IMR-90 (cell line): ENCODE measurements around the gene FANCD2. TPM values are rescaled to one million over a fixed set of nuclear protein-coding genes. Genes with fewer than 3 reads are reported as not detected.

Source experiments
- ATAC-seq: fragments of 200-7000 bp; cut with Tn5 transposase; 2 replicates; pipeline ENCODE4 v1.9.1; 2020; ENCODE audit warnings: low read depth, mild to moderate bottlenecking, moderate library complexity
- BruUV-seq: library from RNA; stranded (reverse); fragments of 400-500 nt; replicated peaks from 2 replicates; lab custom pipeline; 2021; lab: Mats Ljungman, UMichigan
- CTCF ChIA-PET: fragments of 300-600 bp; formaldehyde crosslinking; extraction: SDS; loops from one replicate; lab custom pipeline; 2021; ENCODE audit warnings: antibody characterized with exemption; lab: Yijun Ruan, JAX
- POLR2A ChIA-PET: fragments of 300-600 bp; sonication (Branson Sonifier 250); formaldehyde crosslinking; loops from one replicate; lab custom pipeline; 2022; ENCODE audit warnings: antibody characterized with exemption; ENCODE audit not compliant: unreplicated experiment; lab: Charles Lee
- DNase-seq: peaks from one replicate; pipeline ENCODE4 v3.0.0; 2013
- H2AFZ ChIP-seq: replicated peaks from 2 replicates; pipeline ENCODE3; 2013; ENCODE audit warnings: low read length, mild to moderate bottlenecking; ENCODE audit not compliant: poor library complexity
- H2AK5ac ChIP-seq: 2 replicates; pipeline ENCODE4 v1.6.1; 2013; ENCODE audit warnings: low read depth, low read length, inconsistent platforms
- H2AK9ac ChIP-seq: replicated peaks from 2 replicates; pipeline ENCODE3; 2013; ENCODE audit warnings: mild to moderate bottlenecking, low read depth, low read length, moderate library complexity; ENCODE audit not compliant: poor library complexity
- H2BK120ac ChIP-seq: 2 replicates; pipeline ENCODE4 v1.6.1; 2013; ENCODE audit warnings: low read depth, low read length, inconsistent platforms
- H2BK15ac ChIP-seq: 3 replicates; pipeline ENCODE4 v1.6.1; 2013; ENCODE audit warnings: low read depth, low read length, inconsistent platforms
- H2BK20ac ChIP-seq: 2 replicates; pipeline ENCODE4 v1.6.1; 2013; ENCODE audit warnings: low read depth, mild to moderate bottlenecking, inconsistent platforms, low read length, moderate library complexity
- H2BK5ac ChIP-seq: 2 replicates; pipeline ENCODE4 v1.6.1; 2013; ENCODE audit warnings: mild to moderate bottlenecking, low read depth, low read length, inconsistent platforms; ENCODE audit not compliant: poor library complexity, severe bottlenecking
- H3K14ac ChIP-seq: replicated peaks from 2 replicates; pipeline ENCODE4 v1.6.1; 2013; ENCODE audit warnings: low read depth, low read length, inconsistent platforms
- H3K18ac ChIP-seq: 2 replicates; pipeline ENCODE4 v1.6.1; 2013; ENCODE audit warnings: low read depth, low read length, control low read depth
- H3K23ac ChIP-seq: 2 replicates; pipeline ENCODE4 v1.6.1; 2013; ENCODE audit warnings: low read depth, low read length, inconsistent platforms
- H3K27ac ChIP-seq: 2 replicates; pipeline ENCODE4 v1.5.1; 2013; ENCODE audit warnings: mild to moderate bottlenecking, control low read depth, low read length; ENCODE audit not compliant: insufficient read depth
- H3K27me3 ChIP-seq: 2 replicates; pipeline ENCODE4 v1.6.1; 2013; ENCODE audit warnings: low read length; ENCODE audit not compliant: control insufficient read depth, insufficient read depth
- H3K36me3 ChIP-seq: 2 replicates; pipeline ENCODE4 v1.6.1; 2013; ENCODE audit warnings: low read length, mixed read lengths; ENCODE audit not compliant: control insufficient read depth, insufficient read depth
- H3K4ac ChIP-seq: 2 replicates; pipeline ENCODE4 v1.6.1; 2013; ENCODE audit warnings: low read depth, low read length, inconsistent platforms
- H3K4me1 ChIP-seq: 2 replicates; pipeline ENCODE4 v1.6.1; 2013; ENCODE audit warnings: low read length, mixed read lengths; ENCODE audit not compliant: control insufficient read depth, insufficient read depth
- H3K4me2 ChIP-seq: 2 replicates; pipeline ENCODE4 v1.6.1; 2013; ENCODE audit warnings: low read depth, mild to moderate bottlenecking, control low read depth, low read length, moderate library complexity
- H3K4me3 ChIP-seq: 2 replicates; pipeline ENCODE4 v1.5.1; 2013; ENCODE audit warnings: low read depth, mild to moderate bottlenecking, control low read depth, low read length, moderate library complexity; ENCODE audit not compliant: insufficient read depth
- H3K56ac ChIP-seq: 2 replicates; pipeline ENCODE4 v1.6.1; 2013; ENCODE audit warnings: low read length, inconsistent platforms; ENCODE audit not compliant: insufficient read depth; ENCODE audit errors: extremely low read depth
- H3K79me1 ChIP-seq, 2 experiments: 2 replicates each; pipeline ENCODE4 v1.6.1; 2013; ENCODE audit warnings: low read length in 2 of 2, inconsistent platforms in 1 of 2, low read depth in 1 of 2
- H3K9ac ChIP-seq: 2 replicates; pipeline ENCODE4 v1.6.1; 2013; ENCODE audit warnings: low read depth, low read length, control low read depth
- H3K9me1 ChIP-seq: 2 replicates; pipeline ENCODE4 v1.6.1; 2013; ENCODE audit warnings: low read length, inconsistent platforms; ENCODE audit not compliant: insufficient read depth
- H3K9me3 ChIP-seq: 2 replicates; pipeline ENCODE4 v1.6.1; 2013; ENCODE audit warnings: low read length; ENCODE audit not compliant: control insufficient read depth, insufficient read depth
- H4K20me1 ChIP-seq: 2 replicates; pipeline ENCODE4 v1.6.1; 2013; ENCODE audit warnings: low read length, inconsistent platforms; ENCODE audit not compliant: insufficient read depth
- H4K5ac ChIP-seq: 2 replicates; pipeline ENCODE4 v1.6.1; 2013; ENCODE audit warnings: mild to moderate bottlenecking, low read depth, low read length, control low read depth
- H4K8ac ChIP-seq, 2 experiments: 2 replicates each; pipeline ENCODE4 v1.6.1; 2013; ENCODE audit warnings: low read depth in 2 of 2, low read length in 2 of 2, control low read depth in 1 of 2, inconsistent platforms in 1 of 2
- H4K91ac ChIP-seq: 2 replicates; pipeline ENCODE4 v1.6.1; 2013; ENCODE audit warnings: low read depth, low read length, inconsistent platforms; ENCODE audit not compliant: insufficient read depth
- CEBPB ChIP-seq: IDR thresholded peaks from 2 replicates; pipeline ENCODE4 v1.6.1; 2012; ENCODE audit warnings: low read depth, low read length, improper control_type of control experiment
- WGBS, 2 experiments: methylation state at CpG; one replicate each; pipeline versions ENCODE4 v1.1.5 to v1.1.7; 2013; ENCODE audit warnings: missing lambda C conversion rate in 2 of 2; ENCODE audit not compliant: insufficient read length in 1 of 2; ENCODE audit errors: extremely low coverage in 2 of 2; 5-methylcytosine and 5-hydroxymethylcytosine counted together
- dilution Hi-C: fragments of 300-500 bp; cut with HindIII; formaldehyde crosslinking; loops from one replicate; pipeline ENCODE4 v1.14.3; 2018; ENCODE audit warnings: low sequenced_read_pairs; ENCODE audit not compliant: unreplicated experiment
- in situ Hi-C: fragments of 300-500 bp; cut with MboI; formaldehyde crosslinking; loops from 3 replicates; pipeline ENCODE4 v1.14.3; 2019; ENCODE audit warnings: low sequenced_read_pairs, inconsistent platforms, mixed read lengths
- intact Hi-C: fragments of 100-400 bp; cut with micrococcal nuclease; formaldehyde crosslinking; loops from 2 replicates; pipeline ENCODE4 v1.10.0; 2022
- polyA plus RNA-seq, 3 experiments: library from polyadenylated mRNA; depleted of rRNA; stranded (reverse); fragments of >200 nt; gene quantifications; 2 replicates each; pipeline ENCODE4 v1.2.3, GENCODE V29; 2012; ENCODE audit warnings: low replicate concordance in 1 of 3
- total RNA-seq: library from RNA; depleted of rRNA; stranded (reverse); fragments of >200 nt; gene quantifications from 2 replicates; pipeline ENCODE4 v1.2.3, GENCODE V29; 2012
- TF ChIP-seq, protein P1 (sequence below): fragments of 150-350 bp; IDR thresholded peaks from 2 replicates; pipeline ENCODE4 v1.6.1; 2016; ENCODE audit warnings: low read depth, mild to moderate bottlenecking, low read length, moderate library complexity, borderline replicate concordance

Gene FANCD2
- total and polyA plus RNA-seq, 2 of the 4 experiments (the other 2 are of a cell fraction) = 8.9 to 19.7 TPM

DNA sequence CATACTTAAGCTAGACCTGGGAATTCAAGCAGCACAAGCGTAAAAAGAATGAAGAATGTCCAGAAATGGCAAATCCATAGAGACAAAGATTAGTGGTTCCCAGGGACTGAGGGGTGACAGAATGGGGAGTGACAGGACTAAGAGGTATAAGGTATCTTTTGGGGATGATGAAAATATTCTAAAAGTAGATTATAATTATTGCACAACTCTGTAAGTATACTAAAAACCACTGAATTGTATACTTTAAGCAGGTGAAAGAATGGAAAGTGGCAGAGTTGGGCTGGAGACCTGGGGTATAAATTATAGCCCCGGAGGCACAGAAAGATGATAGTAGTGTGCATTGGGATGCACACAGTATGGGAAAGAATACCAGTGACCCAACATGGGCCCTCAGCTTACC is 94.8 kb downstream of the FANCD2 start:
- WGBS, 2 experiments = 100% methylated on average over 1 of the region's 2 CpGs; no CpG with 5 or more reads in 1 of the 2 experiments
- Histone ChIP-seq H3K4me2 (no peak overlapping the region), H2BK20ac (no peak overlapping the region), H2BK5ac (no peak overlapping the region), H4K5ac (no peak overlapping the region), H3K18ac (no peak overlapping the region), H3K4me1 (peaks cover 2% of the 10 kb centered on the region; the same call in 1 of the 2 replicates), H2BK15ac (no peak overlapping the region), H3K9ac (no peak overlapping the region), H4K91ac (no peak overlapping the region), H3K4me3 (no peak overlapping the region), H2AK5ac (no peak overlapping the region), H2BK120ac (no peak overlapping the region), H3K27ac (no peak overlapping the region), H3K79me1 (peaks cover 37 to 62% of the 10 kb centered on the region in 2 experiments), H4K8ac (no peak overlapping the region), H3K9me3 (no peaks in the 10 kb centered on the region), H3K23ac (no peak overlapping the region), H3K14ac (no peak overlapping the region), H3K27me3 (no peaks in the 10 kb centered on the region), H3K4ac (no peak overlapping the region), H2AFZ (no peak overlapping the region), H4K20me1 (peaks cover 60% of the 10 kb centered on the region), H3K36me3 (peaks cover 13% of the 10 kb centered on the region), H3K56ac (no peak overlapping the region), H2AK9ac (no peak overlapping the region), H3K9me1 (peaks cover 13% of the 10 kb centered on the region)
- BruUV-seq = no TSS peak
- DNase-seq = no peak
- CTCF ChIA-PET = no interaction called here
- POLR2A ChIA-PET = no interaction called here
- in situ Hi-C loops (no loop called here), dilution Hi-C loops (no loop called here), intact Hi-C loops (no loop called here)
- TF ChIP-seq, protein P1, sequence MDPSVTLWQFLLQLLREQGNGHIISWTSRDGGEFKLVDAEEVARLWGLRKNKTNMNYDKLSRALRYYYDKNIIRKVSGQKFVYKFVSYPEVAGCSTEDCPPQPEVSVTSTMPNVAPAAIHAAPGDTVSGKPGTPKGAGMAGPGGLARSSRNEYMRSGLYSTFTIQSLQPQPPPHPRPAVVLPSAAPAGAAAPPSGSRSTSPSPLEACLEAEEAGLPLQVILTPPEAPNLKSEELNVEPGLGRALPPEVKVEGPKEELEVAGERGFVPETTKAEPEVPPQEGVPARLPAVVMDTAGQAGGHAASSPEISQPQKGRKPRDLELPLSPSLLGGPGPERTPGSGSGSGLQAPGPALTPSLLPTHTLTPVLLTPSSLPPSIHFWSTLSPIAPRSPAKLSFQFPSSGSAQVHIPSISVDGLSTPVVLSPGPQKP = no peak
- TF ChIP-seq CEBPB = peak; percentile 53
- no peak for ATAC-seq
